ENCODE results near the gene GPRIN2.

Gene GPRIN2

DNA sequence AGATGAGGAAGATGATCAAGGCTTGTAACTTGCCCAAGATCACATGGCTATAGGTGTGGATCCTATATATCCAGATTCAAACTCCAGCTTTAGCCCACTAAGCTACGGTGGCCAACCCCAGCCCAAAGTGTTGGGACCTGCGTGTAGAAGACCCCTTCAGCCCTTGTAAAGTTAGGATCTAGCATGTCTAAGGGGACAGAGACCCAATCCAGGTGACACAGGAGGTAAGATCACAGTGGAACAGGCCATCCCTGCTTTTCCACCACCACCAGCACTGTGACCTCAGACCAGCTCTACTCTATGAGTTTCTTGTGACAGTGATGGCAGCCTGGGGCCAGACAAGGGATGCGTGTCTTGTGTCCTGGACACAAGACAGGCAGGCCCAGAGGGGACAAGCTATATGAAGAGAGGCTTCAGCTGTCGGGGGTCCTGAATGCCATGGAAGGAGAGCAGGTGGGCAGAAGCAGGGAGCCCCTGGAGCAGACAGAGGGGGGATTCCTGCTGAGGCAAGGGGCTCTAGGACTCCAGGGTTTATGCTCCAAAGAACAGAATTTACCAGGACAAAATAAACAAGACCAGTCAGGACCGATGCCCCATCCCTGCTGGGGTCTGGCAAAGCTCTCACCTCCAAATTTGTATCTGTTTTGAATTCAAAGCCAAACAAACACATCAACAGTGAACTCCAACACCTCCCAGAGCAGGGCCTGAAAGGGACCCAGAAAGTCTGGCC, 10.4 kb downstream of the GPRIN2 start:
- H3K4me2 ChIP-seq (ENCODE audit: low read length) = no peak overlapping the region
- H3K9ac ChIP-seq (ENCODE audit: low read depth, low read length) = no peak overlapping the region
- H3K4me1 ChIP-seq (ENCODE audit: control insufficient read depth, insufficient read depth, low read length) = no peaks in the 10 kb centered on the region
- peaks cover 58% of the 10 kb centered on the region for H3K27me3 ChIP-seq (ENCODE audit: control insufficient read depth, insufficient read depth, low read length)
- H3K4me3 ChIP-seq (ENCODE audit: low read length) = no peak overlapping the region
- no peaks in the 10 kb centered on the region for H3K9me3 ChIP-seq (replicated peaks; ENCODE audit: low read length)
- no peaks in the 10 kb centered on the region for H3K36me3 ChIP-seq (ENCODE audit: insufficient read depth, low read length)

- Histone ChIP-seq H3K9me3 (replicated peaks; ENCODE audit: low read length) (no peaks in the 10 kb centered on the region), H3K4me1 (ENCODE audit: control insufficient read depth, insufficient read depth, low read length) (no peaks in the 10 kb centered on the region), H3K4me3 (ENCODE audit: low read length) (no peak overlapping the region), H3K36me3 (ENCODE audit: insufficient read depth, low read length) (no peaks in the 10 kb centered on the region), H3K9ac (ENCODE audit: low read depth, low read length) (no peak overlapping the region), H3K4me2 (ENCODE audit: low read length) (no peak overlapping the region), H3K27me3 (ENCODE audit: control insufficient read depth, insufficient read depth, low read length) (peaks cover 60% of the 10 kb centered on the region)
These were observed 11.3 kb downstream of the GPRIN2 start for GRCh38 chr10:46544989-46545791.

DNA sequence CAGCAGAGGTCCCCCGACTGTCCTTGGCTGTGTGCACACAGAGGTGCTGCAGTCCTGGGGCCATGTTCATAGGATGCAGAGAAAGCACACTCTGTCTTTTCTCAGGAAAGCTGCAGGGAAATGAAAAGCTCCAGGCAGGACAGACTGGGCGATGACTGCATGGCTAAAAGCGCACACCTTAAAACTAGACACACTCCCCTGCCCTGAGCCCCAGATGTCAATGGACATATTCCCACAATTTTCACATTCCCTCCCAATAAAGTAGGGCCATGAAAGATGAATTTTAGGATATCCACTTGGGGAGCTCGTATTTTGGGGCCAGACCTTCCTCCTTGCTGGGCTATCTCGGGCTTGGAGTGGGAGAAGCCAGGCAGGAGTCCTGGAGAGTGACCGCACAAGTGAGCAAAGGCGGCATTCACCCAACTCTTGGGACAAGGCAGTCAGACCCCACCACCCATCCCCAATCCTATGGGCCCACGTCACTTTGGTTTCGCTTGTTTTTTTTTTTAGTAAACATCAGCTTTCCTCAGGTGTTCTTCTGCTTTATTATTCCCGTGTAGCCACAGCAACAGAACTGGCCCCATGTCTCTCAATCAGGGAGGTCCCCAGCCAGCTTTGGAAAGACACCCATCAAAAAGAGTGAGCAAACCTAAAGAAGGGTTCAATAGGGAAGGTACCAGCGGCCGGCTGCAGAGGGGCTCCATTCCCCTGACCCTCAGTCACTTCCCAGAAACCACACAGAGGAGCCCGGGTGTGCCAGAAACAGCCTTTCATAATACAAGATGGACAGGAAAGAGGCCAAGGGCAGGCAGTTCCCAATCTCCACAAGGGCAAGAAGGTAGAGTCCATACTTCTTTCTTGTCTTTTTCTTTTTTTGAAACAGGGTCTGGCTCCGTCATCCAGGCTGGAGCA, 12.7 kb downstream of the GPRIN2 start:
- Histone ChIP-seq H3K36me3 (ENCODE audit: insufficient read depth, low read length) (no peaks in the 10 kb centered on the region), H3K9me3 (replicated peaks; ENCODE audit: low read length) (no peaks in the 10 kb centered on the region), H3K4me3 (ENCODE audit: low read length) (no peak overlapping the region), H3K4me1 (ENCODE audit: control insufficient read depth, insufficient read depth, low read length) (no peaks in the 10 kb centered on the region), H3K9ac (ENCODE audit: low read depth, low read length) (no peak overlapping the region), H3K4me2 (ENCODE audit: low read length) (no peak overlapping the region), H3K27me3 (ENCODE audit: control insufficient read depth, insufficient read depth, low read length) (peaks cover 68% of the 10 kb centered on the region)

DNA sequence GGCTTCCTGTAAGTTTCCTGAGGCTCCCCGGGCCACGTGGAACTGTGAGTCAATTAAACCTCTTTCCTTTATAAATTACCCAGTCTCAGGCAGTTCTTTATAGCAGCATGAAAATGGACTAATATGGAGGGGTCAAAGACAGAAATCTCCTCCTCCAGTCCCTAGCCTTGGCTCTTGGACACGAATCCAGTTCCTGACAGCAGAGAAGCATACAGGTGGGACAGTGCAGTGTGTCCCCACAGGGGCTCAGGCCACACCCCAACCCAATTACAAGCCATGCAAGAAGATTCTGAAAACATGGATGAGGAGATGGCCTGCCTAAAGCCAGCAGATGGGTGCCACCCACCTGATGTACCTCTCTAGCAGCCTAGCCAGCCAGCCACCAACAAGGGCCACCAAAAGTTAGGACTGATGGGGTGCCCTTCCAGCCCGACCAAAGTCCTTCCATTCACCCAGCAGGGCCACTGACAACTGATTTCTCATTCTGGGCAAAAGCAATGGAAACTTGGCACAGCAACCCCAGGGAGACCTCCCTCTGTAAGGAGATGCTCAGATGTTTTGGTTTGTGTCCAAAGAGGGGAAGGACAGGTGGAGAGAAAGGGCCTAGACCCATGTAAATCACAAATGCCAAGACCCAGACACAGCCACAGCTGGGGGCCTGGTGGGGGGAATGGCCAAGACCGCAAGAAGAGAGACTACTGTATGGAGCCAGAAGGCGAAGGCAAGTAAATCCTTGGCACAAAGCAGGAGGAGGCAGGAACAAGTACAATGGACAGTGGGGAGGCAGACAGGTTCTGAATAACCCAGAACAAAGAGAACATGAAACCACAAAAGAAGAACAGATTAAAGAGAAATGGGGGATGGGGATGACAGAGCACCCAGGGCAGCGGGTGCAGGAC, 13.6 kb downstream of the GPRIN2 start:
- Histone ChIP-seq H3K4me2 (ENCODE audit: low read length) (no peak overlapping the region), H3K9ac (ENCODE audit: low read depth, low read length) (no peak overlapping the region), H3K27me3 (ENCODE audit: control insufficient read depth, insufficient read depth, low read length) (peaks cover 69% of the 10 kb centered on the region), H3K9me3 (replicated peaks; ENCODE audit: low read length) (no peaks in the 10 kb centered on the region), H3K4me3 (ENCODE audit: low read length) (no peak overlapping the region), H3K4me1 (ENCODE audit: control insufficient read depth, insufficient read depth, low read length) (no peaks in the 10 kb centered on the region), H3K36me3 (ENCODE audit: insufficient read depth, low read length) (no peaks in the 10 kb centered on the region)

DNA sequence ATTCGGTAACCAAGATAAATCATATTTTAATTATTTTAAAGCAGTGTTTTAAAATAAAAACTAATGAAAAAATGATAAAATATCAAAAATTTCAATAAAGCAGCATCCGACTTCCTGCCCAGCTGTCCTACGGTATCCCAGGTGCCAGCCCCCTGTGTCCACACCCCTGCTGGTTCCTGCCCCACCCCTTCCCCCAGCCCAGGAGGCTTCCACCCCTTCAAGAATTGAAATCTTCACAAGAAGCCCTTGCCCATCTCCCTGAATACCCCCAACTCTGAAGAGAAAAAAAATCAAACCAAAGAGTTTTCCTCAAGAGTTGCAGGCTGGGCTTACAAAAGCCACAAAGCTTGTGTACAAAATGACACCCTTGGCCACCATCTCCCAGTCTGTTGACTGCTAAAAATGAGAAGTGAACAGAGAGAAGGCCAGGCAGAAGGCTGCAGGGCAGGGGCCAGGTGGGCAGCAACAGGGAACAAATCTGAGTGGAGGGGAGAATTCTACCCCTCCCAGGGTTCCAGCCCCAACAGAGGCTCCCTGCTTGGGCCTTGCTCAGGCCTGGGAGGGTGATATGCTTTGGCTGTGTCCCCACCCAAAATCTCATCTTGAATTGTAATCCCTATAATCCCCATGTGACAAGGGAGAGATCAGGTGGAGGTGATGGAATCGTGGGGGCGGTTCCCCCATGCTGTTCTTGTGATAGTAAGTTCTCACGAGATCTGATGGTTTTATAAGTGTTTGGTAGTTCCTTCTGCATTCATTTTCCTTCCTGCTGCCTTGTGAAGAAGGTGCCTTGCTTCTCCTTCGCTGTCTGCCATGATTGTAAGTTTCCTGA, 14.5 kb downstream of the GPRIN2 start:
- H3K4me2 ChIP-seq (ENCODE audit: low read length) = no peak overlapping the region
- no peaks in the 10 kb centered on the region for H3K9me3 ChIP-seq (replicated peaks; ENCODE audit: low read length)
- H3K36me3 ChIP-seq (ENCODE audit: insufficient read depth, low read length) = no peaks in the 10 kb centered on the region
- no peak overlapping the region for H3K9ac ChIP-seq (ENCODE audit: low read depth, low read length)
- H3K4me1 ChIP-seq (ENCODE audit: control insufficient read depth, insufficient read depth, low read length) = no peaks in the 10 kb centered on the region
- H3K27me3 ChIP-seq (ENCODE audit: control insufficient read depth, insufficient read depth, low read length) = peaks cover 73% of the 10 kb centered on the region
- H3K4me3 ChIP-seq (ENCODE audit: low read length) = no peak overlapping the region

DNA sequence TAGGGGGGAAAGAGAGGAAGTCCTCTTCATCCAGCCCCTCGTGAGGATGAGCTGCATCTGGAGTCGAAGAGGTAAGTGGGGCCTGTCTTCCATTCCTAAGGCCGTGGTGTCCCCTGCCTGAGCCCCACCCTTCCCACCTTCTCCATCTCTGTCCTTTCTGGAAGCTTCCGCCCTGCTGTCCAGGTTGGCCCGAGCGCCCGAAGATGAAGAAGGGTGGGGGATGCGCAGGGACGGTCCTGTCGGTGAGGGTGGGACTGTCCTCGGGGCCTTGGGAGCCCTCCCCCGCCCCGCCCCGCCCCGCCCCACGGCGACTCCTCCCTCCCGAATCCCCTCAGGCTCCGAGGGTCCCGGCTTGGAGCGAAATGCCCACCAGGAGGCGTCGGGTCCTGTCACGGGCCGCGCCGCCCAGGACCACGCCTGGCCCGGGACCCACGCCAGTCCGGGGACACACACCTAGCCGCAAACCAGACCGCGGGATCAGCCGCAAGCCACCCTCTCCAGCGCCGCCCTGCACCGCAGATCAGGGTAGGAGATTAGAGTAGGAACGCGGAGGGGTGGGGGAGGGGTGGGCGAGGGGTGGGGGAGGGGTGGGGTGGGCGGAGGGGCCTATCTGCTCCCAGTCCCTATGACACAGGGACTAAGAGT, 15.3 kb downstream of the GPRIN2 start:
- no peak overlapping the region for H3K9ac ChIP-seq (ENCODE audit: low read depth, low read length)

DNA sequence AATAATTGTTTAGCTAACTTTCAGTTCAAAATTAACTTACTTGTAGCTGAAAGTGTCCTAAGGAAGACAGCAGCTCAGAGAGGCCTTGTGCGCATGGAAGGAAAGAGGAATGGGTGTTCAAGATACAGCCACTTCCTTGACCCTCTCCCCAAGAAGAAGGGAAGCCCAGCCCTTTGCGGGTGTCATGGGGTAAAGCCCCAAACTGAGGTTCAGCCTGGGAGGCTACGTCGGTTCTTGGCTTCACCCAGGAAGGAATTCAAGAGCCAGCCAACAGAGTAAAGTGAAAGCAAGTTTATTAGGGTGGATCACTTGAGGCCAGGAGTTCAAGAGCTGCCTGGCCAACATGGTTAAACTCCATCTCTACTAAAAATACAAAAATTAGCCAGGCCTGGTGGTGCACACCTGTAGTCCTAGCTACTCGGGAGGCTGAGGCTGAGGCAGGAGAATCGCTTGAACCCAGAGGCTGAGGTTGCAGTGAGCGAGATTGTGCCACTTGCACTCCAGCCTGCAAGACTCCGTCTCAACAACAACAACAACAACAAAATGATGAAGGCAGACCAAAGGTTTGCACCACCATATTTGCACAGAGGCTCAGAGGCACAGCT, 15.9 kb downstream of the GPRIN2 start:
- Histone ChIP-seq H3K4me1 (ENCODE audit: control insufficient read depth, insufficient read depth, low read length) (no peaks in the 10 kb centered on the region), H3K4me3 (ENCODE audit: low read length) (no peak overlapping the region), H3K36me3 (ENCODE audit: insufficient read depth, low read length) (no peaks in the 10 kb centered on the region), H3K4me2 (ENCODE audit: low read length) (no peak overlapping the region), H3K9ac (ENCODE audit: low read depth, low read length) (no peak overlapping the region), H3K9me3 (replicated peaks; ENCODE audit: low read length) (no peaks in the 10 kb centered on the region), H3K27me3 (ENCODE audit: control insufficient read depth, insufficient read depth, low read length) (peaks cover 76% of the 10 kb centered on the region)

More for the DNA sequence above, 15.3 kb downstream of the GPRIN2 start:
- H3K4me3 ChIP-seq (ENCODE audit: low read length) = no peak overlapping the region
- no peaks in the 10 kb centered on the region for H3K36me3 ChIP-seq (ENCODE audit: insufficient read depth, low read length)
- peaks cover 76% of the 10 kb centered on the region for H3K27me3 ChIP-seq (ENCODE audit: control insufficient read depth, insufficient read depth, low read length)
- H3K4me2 ChIP-seq (ENCODE audit: low read length) = no peak overlapping the region
- H3K9me3 ChIP-seq (replicated peaks; ENCODE audit: low read length) = no peaks in the 10 kb centered on the region
- H3K4me1 ChIP-seq (ENCODE audit: control insufficient read depth, insufficient read depth, low read length) = no peaks in the 10 kb centered on the region

- no peak overlapping the region for H3K4me2 ChIP-seq (ENCODE audit: low read length)
- H3K4me3 ChIP-seq (ENCODE audit: low read length) = no peak overlapping the region
- peaks cover 76% of the 10 kb centered on the region for H3K27me3 ChIP-seq (ENCODE audit: control insufficient read depth, insufficient read depth, low read length)
- no peaks in the 10 kb centered on the region for H3K9me3 ChIP-seq (replicated peaks; ENCODE audit: low read length)
- H3K36me3 ChIP-seq (ENCODE audit: insufficient read depth, low read length) = no peaks in the 10 kb centered on the region
- H3K4me1 ChIP-seq (ENCODE audit: control insufficient read depth, insufficient read depth, low read length) = no peaks in the 10 kb centered on the region
- H3K9ac ChIP-seq (ENCODE audit: low read depth, low read length) = no peak overlapping the region
These were observed 16.7 kb downstream of the GPRIN2 start for GRCh38 chr10:46539596-46540411.

- Histone ChIP-seq H3K4me2 (ENCODE audit: low read length) (no peak overlapping the region), H3K9me3 (replicated peaks; ENCODE audit: low read length) (no peaks in the 10 kb centered on the region), H3K9ac (ENCODE audit: low read depth, low read length) (no peak overlapping the region), H3K4me3 (ENCODE audit: low read length) (no peak overlapping the region), H3K27me3 (ENCODE audit: control insufficient read depth, insufficient read depth, low read length) (peaks cover 74% of the 10 kb centered on the region), H3K36me3 (ENCODE audit: insufficient read depth, low read length) (no peaks in the 10 kb centered on the region), H3K4me1 (ENCODE audit: control insufficient read depth, insufficient read depth, low read length) (no peaks in the 10 kb centered on the region)
These were observed 17.6 kb downstream of the GPRIN2 start for GRCh38 chr10:46538717-46539426.
